Measurements from ENCODE around the gene TINAGL1.

The TINAGL1 gene

GRCh38 chr1:31569596-31570173, 6.6 kb upstream of the TINAGL1 start:
- DNase-seq = no peak

GRCh38 chr1:31570228-31570627, 6.1 kb upstream of the TINAGL1 start:
- no peak for DNase-seq

GRCh38 chr1:31570906-31571305, 5.4 kb upstream of the TINAGL1 start:
- DNase-seq = no peak

- DNase-seq = no peak
Observed at GRCh38 chr1:31571340-31572295, 4.7 kb upstream of the TINAGL1 start.

- no peak for DNase-seq
Observed at GRCh38 chr1:31572323-31573104, 3.8 kb upstream of the TINAGL1 start.

- no peak for DNase-seq
Observed at GRCh38 chr1:31573261-31573660, 3.1 kb upstream of the TINAGL1 start.

GRCh38 chr1:31574749-31575368, 1.5 kb upstream of the TINAGL1 start:
- DNase-seq = no peak

- no peak for DNase-seq
Observed at GRCh38 chr1:31575369-31576140, 760 bp upstream of the TINAGL1 start.

GRCh38 chr1:31576743-31577455, 584 bp downstream of the TINAGL1 start:
- no peak for DNase-seq

- DNase-seq = no peak
Observed at GRCh38 chr1:31577515-31578192, 1.3 kb downstream of the TINAGL1 start.

- DNase-seq = no peak
Observed at GRCh38 chr1:31579374-31579773, 3.1 kb downstream of the TINAGL1 start.

GRCh38 chr1:31580513-31580870, 4.2 kb downstream of the TINAGL1 start:
- no peak for DNase-seq

- DNase-seq = no peak
Observed at GRCh38 chr1:31580891-31581603, 4.7 kb downstream of the TINAGL1 start.

GRCh38 chr1:31581821-31582810, 5.8 kb downstream of the TINAGL1 start:
- DNase-seq = no peak

GRCh38 chr1:31583082-31583994, 7.0 kb downstream of the TINAGL1 start:
- no peak for DNase-seq

GRCh38 chr1:31583995-31584868, 7.9 kb downstream of the TINAGL1 start:
- DNase-seq = no peak
